HG02759 (cell line): ENCODE measurements around the gene CYLC2.

Experiments
- ATAC-seq: cut with Tn5 transposase; IDR thresholded peaks from one replicate; pipeline ENCODE4 v1.9.1; 2021; ENCODE audit warnings: mild to moderate bottlenecking, moderate library complexity; ENCODE audit not compliant: unreplicated experiment

The CYLC2 gene

DNA sequence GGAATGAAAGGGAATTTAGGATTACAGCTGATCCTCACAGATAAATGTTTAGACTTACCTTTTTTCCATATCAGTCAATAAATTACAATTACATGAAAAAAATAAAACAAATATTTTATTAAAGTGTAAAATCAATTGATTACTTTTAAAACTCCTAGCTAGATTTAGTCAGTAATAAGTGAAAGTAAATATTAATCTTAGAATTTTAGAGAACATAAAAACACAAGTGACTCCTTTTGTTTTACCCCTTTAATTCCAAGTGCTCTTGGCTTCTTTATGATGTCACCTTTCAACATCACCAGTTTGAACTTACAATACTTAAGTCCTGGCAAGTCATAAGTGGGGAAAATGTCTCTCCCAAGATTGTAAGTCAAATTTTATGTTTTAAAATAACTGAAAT lies at the start of gene CYLC2:
CYLC2 (plus strand) TSS at position 301 of the 400 bp plus-strand sequence; CDS start at position 349, 48 bp downstream.
- ATAC-seq: no peak

DNA sequence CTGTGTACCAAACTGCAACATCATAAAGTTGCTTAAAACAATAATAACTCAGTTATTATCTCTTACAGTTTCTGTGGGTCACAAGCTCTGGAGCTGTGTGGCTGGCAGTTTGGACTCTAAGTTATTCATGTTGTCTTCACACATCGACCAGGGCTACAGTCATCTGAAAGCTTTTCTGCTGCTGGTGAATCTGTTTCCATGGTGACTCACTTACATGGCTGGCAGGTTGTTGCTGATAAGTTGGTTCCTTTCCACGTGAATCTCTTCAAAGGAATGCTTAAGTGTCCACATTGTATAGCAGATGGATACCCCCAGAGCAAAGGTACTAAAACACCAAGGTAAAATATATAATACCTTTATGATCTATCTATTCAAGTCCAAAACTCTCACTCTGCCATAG lies 44.8 kb upstream of the CYLC2 start:
- no peak for ATAC-seq

DNA sequence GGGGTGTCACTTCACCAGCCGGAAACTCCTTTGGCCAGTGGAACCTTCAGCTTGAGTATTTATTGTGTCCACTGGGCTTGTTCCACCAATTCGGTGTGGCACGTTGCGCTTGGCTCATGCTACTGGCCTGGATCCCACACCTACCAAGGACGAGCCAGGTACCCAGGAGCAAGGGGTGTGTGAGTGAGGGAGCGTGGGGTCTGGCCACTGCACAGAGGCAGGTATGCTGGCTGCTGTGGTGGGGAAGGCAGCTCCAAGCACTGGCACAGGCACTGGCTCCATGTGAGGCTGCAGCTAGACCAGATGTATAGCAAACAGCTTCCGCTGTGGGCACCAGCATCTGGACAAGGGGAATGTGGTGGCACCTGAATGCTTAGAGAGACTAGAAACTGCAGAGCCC lies 28.1 kb upstream of the CYLC2 start:
- no peak for ATAC-seq

GRCh38 chr9:102967979-102968378 lies 27.2 kb upstream of the CYLC2 start:
- no peak for ATAC-seq

- ATAC-seq: no peak
These were observed 22.4 kb upstream of the CYLC2 start for GRCh38 chr9:102972780-102973179.

- ATAC-seq: no peak
These were observed 20.6 kb upstream of the CYLC2 start for GRCh38 chr9:102974530-102974929.

GRCh38 chr9:102975251-102975650 lies 19.9 kb upstream of the CYLC2 start:
- no peak for ATAC-seq

DNA sequence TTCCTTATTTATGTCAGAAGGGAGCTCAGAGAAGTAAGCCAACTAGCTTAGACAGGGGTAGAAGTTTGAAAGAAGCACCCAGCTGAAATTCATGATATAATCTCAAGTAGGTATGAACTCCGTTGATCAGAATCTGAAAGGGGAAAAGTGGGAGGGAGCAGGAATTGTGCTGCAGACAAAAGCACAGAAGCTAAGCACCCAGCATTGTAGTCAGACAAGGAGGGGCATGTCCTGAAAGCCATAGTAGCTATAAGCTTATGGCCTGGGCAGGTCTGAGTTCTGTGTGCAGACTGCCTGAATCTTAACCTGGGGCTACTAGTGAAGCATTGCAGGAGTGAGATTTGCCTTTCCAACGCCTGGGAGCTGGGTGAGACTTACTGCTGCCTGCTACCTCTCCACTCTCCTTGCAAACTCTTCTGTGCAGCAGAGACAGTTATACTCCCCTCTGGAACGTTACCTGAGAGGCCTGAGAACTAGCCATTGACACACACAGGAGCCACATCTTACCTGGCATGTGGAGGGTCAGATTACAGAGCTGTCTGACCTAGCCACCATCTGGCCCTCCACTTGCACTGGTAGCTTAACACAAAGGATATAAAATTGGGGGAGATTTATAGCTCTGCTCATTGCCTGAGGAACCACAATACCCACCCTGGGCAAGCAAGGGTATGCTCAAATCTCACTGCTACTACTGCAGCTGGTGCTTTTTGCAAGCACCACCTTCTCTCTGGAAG lies 9.8 kb upstream of the CYLC2 start:
- ATAC-seq: no peak

GRCh38 chr9:102986425-102986824 lies 8.7 kb upstream of the CYLC2 start:
- ATAC-seq: no peak

DNA sequence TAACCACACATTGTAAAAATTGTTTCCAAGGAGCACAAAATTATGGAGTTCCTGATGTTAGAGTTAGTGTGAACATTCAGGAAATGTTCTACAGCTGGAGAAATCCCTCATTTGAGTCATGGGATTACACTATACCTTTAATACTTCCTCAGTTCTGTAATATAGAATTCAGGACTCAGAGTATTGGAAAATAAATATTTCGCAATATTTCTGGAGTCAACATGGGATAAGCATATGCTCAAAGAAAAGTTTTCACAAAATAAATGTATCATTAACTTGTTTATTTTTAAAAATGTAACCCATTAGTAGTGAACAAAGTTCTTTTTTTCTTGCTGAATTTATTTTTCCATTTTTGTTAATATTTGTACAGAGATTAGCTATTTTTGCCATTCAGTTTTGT lies 8.6 kb downstream of the CYLC2 start:
- no peak for ATAC-seq

GRCh38 chr9:103014242-103014641 lies 19.1 kb downstream of the CYLC2 start:
- no peak for ATAC-seq

GRCh38 chr9:103025796-103026195 lies 30.7 kb downstream of the CYLC2 start:
- ATAC-seq: no peak

GRCh38 chr9:103037508-103038477 lies 42.7 kb downstream of the CYLC2 start:
- ATAC-seq: no peak

- no peak for ATAC-seq
These were observed 46.8 kb downstream of the CYLC2 start for GRCh38 chr9:103041961-103042360.
